Measurements from ENCODE around the gene COL5A1. TPM values are rescaled to one million over a fixed set of nuclear protein-coding genes. Genes with fewer than 3 reads are reported as not detected.
"Not testable (repeated sequence)": the region's sequence is repeated elsewhere in the genome, so short reads cannot be mapped to it uniquely, and the experiment has no call there.

Gene COL5A1
- total RNA-seq, 1 experiment from 2014 or later, result 131 TPM

GRCh38 chr9:134707731-134708671 is 66.4 kb downstream of the COL5A1 start:
- no peak for DNase-seq (ENCODE audit: low read depth)

- DNase-seq (ENCODE audit: low read depth), result no peak
Observed at GRCh38 chr9:134708672-134709038, 67.1 kb downstream of the COL5A1 start.

- no peak for DNase-seq (ENCODE audit: low read depth)
Observed at GRCh38 chr9:134709512-134710270, 68.1 kb downstream of the COL5A1 start.

GRCh38 chr9:134710271-134710540 is 68.6 kb downstream of the COL5A1 start:
- DNase-seq (ENCODE audit: low read depth), result no peak

- DNase-seq (ENCODE audit: low read depth), result no peak
Observed at GRCh38 chr9:134710901-134711300, 69.3 kb downstream of the COL5A1 start.

- DNase-seq (ENCODE audit: low read depth), result no peak
Observed at GRCh38 chr9:134712243-134712642, 70.6 kb downstream of the COL5A1 start.

- no peak for DNase-seq (ENCODE audit: low read depth)
Observed at GRCh38 chr9:134712926-134713325, 71.3 kb downstream of the COL5A1 start.

- not testable (repeated sequence) for DNase-seq (ENCODE audit: low read depth)
Observed at GRCh38 chr9:134715536-134715935, 73.9 kb downstream of the COL5A1 start.

GRCh38 chr9:134716067-134716466 is 74.5 kb downstream of the COL5A1 start:
- no peak for DNase-seq (ENCODE audit: low read depth)

- DNase-seq (ENCODE audit: low read depth), result no peak
Observed at GRCh38 chr9:134717056-134717455, 75.5 kb downstream of the COL5A1 start.

- DNase-seq (ENCODE audit: low read depth), result no peak
Observed at GRCh38 chr9:134717924-134718645, 76.5 kb downstream of the COL5A1 start.

GRCh38 chr9:134719331-134719730 is 77.7 kb downstream of the COL5A1 start:
- no peak for DNase-seq (ENCODE audit: low read depth)

GRCh38 chr9:134720136-134720753 is 78.6 kb downstream of the COL5A1 start:
- DNase-seq (ENCODE audit: low read depth), result no peak

- no peak for DNase-seq (ENCODE audit: low read depth)
Observed at GRCh38 chr9:134720796-134721195, 79.2 kb downstream of the COL5A1 start.

GRCh38 chr9:134721344-134721743 is 79.7 kb downstream of the COL5A1 start:
- DNase-seq (ENCODE audit: low read depth), result no peak

GRCh38 chr9:134722120-134722701 is 80.6 kb downstream of the COL5A1 start:
- DNase-seq (ENCODE audit: low read depth), result no peak

- no peak for DNase-seq (ENCODE audit: low read depth)
Observed at GRCh38 chr9:134723037-134723436, 81.4 kb downstream of the COL5A1 start.

GRCh38 chr9:134723491-134724190 is 82.0 kb downstream of the COL5A1 start:
- DNase-seq (ENCODE audit: low read depth), result no peak

GRCh38 chr9:134724202-134724911 is 82.8 kb downstream of the COL5A1 start:
- no peak for DNase-seq (ENCODE audit: low read depth)

GRCh38 chr9:134724912-134725604 is 83.5 kb downstream of the COL5A1 start:
- DNase-seq (ENCODE audit: low read depth), result no peak

All from Daoy (cell line).